Right lobe of liver (tissue), 5 donors: ENCODE data around the gene LACTBL1. TPM values are rescaled to one million over a fixed set of nuclear protein-coding genes. Genes with fewer than 3 reads are reported as not detected.

Experiments
- total RNA-seq, 6 experiments: library from RNA; depleted of rRNA in 2 of 6; stranded (reverse); fragments of >200 nt in 2 of 6; fragmentation: NEBNext Ultra II Directional in 3 of 6; extraction: Animal tissue kit (Norgen Biotek cat#: 25700) in 3 of 6; gene quantifications; one replicate each; pipeline versions ENCODE4 v1.1.0 to v1.2.4, GENCODE V29; 2016 to 2023
- donor health status: DM: no; HTN: no; CAD: no.
- donor health status: DM: no; HTN: no; CAD: no.
- donor health status: DM: no; HTN: yes; CAD: no.
- donor health status: DM: no; HTN: yes; CAD: no.

Gene LACTBL1
- total RNA-seq, 6 experiments from 2014 or later, result not detected

Other genes starting within 250 kb of the LACTBL1 start
- gene TEX46, start 43.0 kb upstream of the LACTBL1 start, total RNA-seq, result not detected
- 10 to 100 TPM; 15.3 to 22.2 (median 18.6) TPM for gene KDM1A, start 46.6 kb upstream of the LACTBL1 start, total RNA-seq
- 1 to 10 TPM; 4.1 to 8.0 (median 6.1) TPM for gene LUZP1, start 196.0 kb upstream of the LACTBL1 start, total RNA-seq
- not detected for gene HTR1D, start 244.6 kb upstream of the LACTBL1 start, total RNA-seq